ENCODE measurements around the gene POLR1A. TPM values are rescaled to one million over a fixed set of nuclear protein-coding genes. Genes with fewer than 3 reads are reported as not detected.

Gene POLR1A
- total and polyA plus RNA-seq, 2 of the 13 experiments (the other 11 are each of a cell fraction or from before 2014, with no cell fraction given): 7.2 to 39.9 TPM

DNA sequence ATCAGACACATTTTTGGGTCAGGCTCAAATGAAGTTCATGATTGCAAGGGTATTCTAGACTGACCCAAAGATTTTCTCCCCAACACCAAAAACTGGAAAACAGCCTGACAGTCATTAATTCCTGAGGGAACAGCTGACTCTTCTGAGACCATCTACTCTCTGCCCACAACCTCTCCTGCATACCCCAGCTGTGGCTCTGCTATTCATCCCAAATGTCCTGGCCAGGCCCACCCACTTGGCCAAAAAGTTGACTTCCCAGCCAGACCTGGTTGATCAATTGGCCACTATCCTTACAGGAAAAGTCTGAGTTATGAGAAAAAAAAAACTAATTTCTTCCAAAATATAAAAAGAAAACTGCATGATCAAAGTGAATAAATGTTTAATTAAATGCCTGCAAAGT lies 113.1 kb downstream of the POLR1A start:
- no TSS peak for BruUV-seq (replicated peaks)
- Histone ChIP-seq H3K4me2 (ENCODE audit: low read depth, low read length) (no peak overlapping the region), H3K36me3 (replicated peaks in 1 of 2; ENCODE audit: control insufficient read depth in 1 of 2, insufficient read depth in 2 of 2, low read length in 2 of 2) (no peaks in the 10 kb centered on the region), H3K4me1 (ENCODE audit: insufficient read depth, low read length) (no peaks in the 10 kb centered on the region), H3K9ac (ENCODE audit: insufficient read depth, low read depth, low read length) (no peak overlapping the region), H4K20me1 (ENCODE audit: insufficient read depth, low read length) (no peaks in the 10 kb centered on the region), H3K4me3 (replicated peaks in 1 of 3; ENCODE audit: insufficient read depth in 1 of 3, low read depth in 2 of 3, low read length in 3 of 3) (no peak overlapping the region), H3K27ac (ENCODE audit: extremely low read length, insufficient read depth, low read length) (no peak overlapping the region), H3K79me2 (ENCODE audit: insufficient read depth, low read length) (no peaks in the 10 kb centered on the region), H3K27me3 (ENCODE audit: control insufficient read depth in 1 of 2, insufficient read depth in 2 of 2, low read length in 2 of 2) (no peaks in the 10 kb centered on the region), H2AFZ (ENCODE audit: low read length) (no peak overlapping the region), H3K9me3 (ENCODE audit: low read length) (no peaks in the 10 kb centered on the region)
- intact Hi-C loops (cut with micrococcal nuclease; ENCODE audit: unreplicated experiment) (no loop called here), in situ Hi-C loops (cut with HindIII; ENCODE audit: extremely low pct_ligation_motif_present, low pct_unique_long_range_greater_than_20kb) (no loop called here)
- no peak for ATAC-seq
- ChIA-PET CTCF (ENCODE audit: low intra/inter-chr PET ratio, low total read pairs) (no interaction called here), POLR2A (no interaction called here)
- DNase-seq (ENCODE audit: low spot score): no peak
- FAIRE-seq: no peak
- TF ChIP-seq, protein P1, sequence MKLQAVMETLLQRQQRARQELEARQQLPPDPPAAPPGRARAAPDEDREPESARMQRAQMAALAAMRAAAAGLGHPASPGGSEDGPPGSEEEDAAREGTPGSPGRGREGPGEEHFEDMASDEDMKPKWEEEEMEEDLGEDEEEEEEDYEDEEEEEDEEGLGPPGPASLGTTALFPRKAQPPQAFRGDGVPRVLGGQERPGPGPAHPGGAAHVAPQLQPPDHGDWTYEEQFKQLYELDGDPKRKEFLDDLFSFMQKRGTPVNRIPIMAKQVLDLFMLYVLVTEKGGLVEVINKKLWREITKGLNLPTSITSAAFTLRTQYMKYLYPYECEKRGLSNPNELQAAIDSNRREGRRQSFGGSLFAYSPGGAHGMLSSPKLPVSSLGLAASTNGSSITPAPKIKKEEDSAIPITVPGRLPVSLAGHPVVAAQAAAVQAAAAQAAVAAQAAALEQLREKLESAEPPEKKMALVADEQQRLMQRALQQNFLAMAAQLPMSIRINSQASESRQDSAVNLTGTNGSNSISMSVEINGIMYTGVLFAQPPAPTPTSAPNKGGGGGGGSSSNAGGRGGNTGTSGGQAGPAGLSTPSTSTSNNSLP (IDR thresholded peaks at IDR 0.05; ENCODE audit: low read depth, low read length): no peak
- no peak for TF ChIP-seq TBL1XR1 (IDR thresholded peaks at IDR 0.05; ENCODE audit: borderline replicate concordance, low read length, partially characterized antibody)
- no peak for TF ChIP-seq ZBTB7B (CRISPR knock-in tag; IDR thresholded peaks at IDR 0.05)
- no peak for TF ChIP-seq ATRX (CRISPR knock-in tag; IDR thresholded peaks at IDR 0.05; ENCODE audit: borderline replicate concordance)
- TF ChIP-seq KLF12 (CRISPR knock-in tag; IDR thresholded peaks at IDR 0.05; ENCODE audit: borderline replicate concordance): no peak
- TF ChIP-seq, protein P2, sequence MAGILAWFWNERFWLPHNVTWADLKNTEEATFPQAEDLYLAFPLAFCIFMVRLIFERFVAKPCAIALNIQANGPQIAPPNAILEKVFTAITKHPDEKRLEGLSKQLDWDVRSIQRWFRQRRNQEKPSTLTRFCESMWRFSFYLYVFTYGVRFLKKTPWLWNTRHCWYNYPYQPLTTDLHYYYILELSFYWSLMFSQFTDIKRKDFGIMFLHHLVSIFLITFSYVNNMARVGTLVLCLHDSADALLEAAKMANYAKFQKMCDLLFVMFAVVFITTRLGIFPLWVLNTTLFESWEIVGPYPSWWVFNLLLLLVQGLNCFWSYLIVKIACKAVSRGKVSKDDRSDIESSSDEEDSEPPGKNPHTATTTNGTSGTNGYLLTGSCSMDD (CRISPR knock-in tag; IDR thresholded peaks at IDR 0.05): no peak
- TF ChIP-seq U2AF2 (IDR thresholded peaks at IDR 0.05; ENCODE audit: low read depth, low read length): no peak
- TF ChIP-seq ARNT (IDR thresholded peaks at IDR 0.05): no peak
- no peak for TF ChIP-seq CHCHD3 (CRISPR knock-in tag; IDR thresholded peaks at IDR 0.05)
- TF ChIP-seq, protein P3, sequence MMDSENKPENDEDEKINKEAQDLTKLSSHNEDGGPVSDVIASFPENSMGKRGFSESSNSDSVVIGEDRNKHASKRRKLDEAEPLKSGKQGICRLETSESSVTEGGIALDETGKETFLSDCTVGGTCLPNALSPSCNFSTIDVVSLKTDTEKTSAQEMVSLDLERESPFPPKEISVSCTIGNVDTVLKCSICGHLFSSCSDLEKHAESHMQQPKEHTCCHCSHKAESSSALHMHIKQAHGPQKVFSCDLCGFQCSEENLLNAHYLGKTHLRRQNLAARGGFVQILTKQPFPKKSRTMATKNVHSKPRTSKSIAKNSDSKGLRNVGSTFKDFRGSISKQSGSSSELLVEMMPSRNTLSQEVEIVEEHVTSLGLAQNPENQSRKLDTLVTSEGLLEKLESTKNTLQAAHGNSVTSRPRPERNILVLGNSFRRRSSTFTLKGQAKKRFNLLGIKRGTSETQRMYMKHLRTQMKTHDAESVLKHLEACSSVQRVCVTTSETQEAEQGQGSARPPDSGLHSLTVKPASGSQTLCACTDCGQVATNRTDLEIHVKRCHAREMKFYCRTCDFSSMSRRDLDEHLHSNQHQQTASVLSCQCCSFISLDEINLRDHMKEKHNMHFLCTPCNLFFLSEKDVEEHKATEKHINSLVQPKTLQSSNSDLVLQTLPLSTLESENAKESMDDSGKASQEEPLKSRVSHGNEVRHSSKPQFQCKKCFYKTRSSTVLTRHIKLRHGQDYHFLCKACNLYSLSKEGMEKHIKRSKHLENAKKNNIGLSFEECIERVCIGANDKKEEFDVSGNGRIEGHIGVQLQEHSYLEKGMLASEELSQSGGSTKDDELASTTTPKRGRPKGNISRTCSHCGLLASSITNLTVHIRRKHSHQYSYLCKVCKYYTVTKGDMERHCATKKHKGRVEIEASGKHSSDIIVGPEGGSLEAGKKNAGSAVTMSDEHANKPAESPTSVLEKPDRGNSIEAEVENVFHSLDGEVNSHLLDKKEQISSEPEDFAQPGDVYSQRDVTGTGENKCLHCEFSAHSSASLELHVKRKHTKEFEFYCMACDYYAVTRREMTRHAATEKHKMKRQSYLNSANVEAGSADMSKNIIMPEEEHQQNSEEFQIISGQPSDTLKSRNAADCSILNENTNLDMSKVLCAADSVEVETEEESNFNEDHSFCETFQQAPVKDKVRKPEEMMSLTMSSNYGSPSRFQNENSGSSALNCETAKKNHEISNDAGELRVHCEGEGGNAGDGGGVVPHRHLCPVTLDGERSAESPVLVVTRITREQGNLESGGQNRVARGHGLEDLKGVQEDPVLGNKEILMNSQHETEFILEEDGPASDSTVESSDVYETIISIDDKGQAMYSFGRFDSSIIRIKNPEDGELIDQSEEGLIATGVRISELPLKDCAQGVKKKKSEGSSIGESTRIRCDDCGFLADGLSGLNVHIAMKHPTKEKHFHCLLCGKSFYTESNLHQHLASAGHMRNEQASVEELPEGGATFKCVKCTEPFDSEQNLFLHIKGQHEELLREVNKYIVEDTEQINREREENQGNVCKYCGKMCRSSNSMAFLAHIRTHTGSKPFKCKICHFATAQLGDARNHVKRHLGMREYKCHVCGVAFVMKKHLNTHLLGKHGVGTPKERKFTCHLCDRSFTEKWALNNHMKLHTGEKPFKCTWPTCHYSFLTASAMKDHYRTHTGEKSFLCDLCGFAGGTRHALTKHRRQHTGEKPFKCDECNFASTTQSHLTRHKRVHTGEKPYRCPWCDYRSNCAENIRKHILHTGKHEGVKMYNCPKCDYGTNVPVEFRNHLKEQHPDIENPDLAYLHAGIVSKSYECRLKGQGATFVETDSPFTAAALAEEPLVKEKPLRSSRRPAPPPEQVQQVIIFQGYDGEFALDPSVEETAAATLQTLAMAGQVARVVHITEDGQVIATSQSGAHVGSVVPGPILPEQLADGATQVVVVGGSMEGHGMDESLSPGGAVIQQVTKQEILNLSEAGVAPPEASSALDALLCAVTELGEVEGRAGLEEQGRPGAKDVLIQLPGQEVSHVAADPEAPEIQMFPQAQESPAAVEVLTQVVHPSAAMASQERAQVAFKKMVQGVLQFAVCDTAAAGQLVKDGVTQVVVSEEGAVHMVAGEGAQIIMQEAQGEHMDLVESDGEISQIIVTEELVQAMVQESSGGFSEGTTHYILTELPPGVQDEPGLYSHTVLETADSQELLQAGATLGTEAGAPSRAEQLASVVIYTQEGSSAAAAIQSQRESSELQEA (CRISPR knock-in tag; IDR thresholded peaks at IDR 0.05; ENCODE audit: not compliant biosample characterization): no peak
- no peak for TF ChIP-seq TAF15 (IDR thresholded peaks at IDR 0.05; ENCODE audit: low read depth, low read length, poor library complexity, severe bottlenecking)
- TF ChIP-seq MAF1 (CRISPR knock-in tag; IDR thresholded peaks at IDR 0.05; ENCODE audit: borderline replicate concordance): no peak
- TF ChIP-seq AGO2 (optimal IDR thresholded peaks at IDR 0.05; ENCODE audit: low read depth, low read length): no peak
- no peak for TF ChIP-seq ZNF121 (CRISPR knock-in tag; IDR thresholded peaks at IDR 0.05)
- no peak for TF ChIP-seq ZNF24 (IDR thresholded peaks at IDR 0.05)
- TF ChIP-seq ZNF761 (CRISPR knock-in tag; conservative IDR thresholded peaks at IDR 0.05): no peak
- no peak for TF ChIP-seq SMARCE1 (IDR thresholded peaks at IDR 0.05; ENCODE audit: borderline replicate concordance)
